GM19035 (cell line): ENCODE measurements around the gene ESPL1.

Experiments used
- ATAC-seq: cut with Tn5 transposase; IDR thresholded peaks from one replicate; pipeline ENCODE4 v1.9.1; 2021; ENCODE audit not compliant: unreplicated experiment

ESPL1 gene

DNA sequence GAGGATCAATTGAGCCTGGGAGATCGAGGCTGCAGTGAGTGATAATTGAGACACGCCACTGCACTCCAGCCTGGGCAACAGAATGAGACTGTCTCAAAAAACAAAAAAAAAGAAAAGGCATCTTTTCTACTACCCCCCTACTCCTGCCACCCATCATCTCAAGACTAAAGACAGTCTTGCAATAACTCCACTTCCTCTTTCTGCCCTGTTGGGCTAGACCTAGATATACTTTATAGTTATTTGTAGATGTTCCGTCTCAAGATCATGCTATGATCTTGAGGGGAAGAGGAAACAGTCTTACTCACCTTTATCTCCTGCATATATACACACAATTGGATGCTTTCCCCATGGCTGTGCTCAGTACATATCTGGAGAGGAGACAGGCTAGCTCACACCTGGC, 12.1 kb upstream of the ESPL1 start:
- ATAC-seq = no peak

- ATAC-seq = no peak
These were observed 9.3 kb upstream of the ESPL1 start for GRCh38 chr12:53258541-53259539.

GRCh38 chr12:53259891-53260290, 8.2 kb upstream of the ESPL1 start:
- no peak for ATAC-seq

DNA sequence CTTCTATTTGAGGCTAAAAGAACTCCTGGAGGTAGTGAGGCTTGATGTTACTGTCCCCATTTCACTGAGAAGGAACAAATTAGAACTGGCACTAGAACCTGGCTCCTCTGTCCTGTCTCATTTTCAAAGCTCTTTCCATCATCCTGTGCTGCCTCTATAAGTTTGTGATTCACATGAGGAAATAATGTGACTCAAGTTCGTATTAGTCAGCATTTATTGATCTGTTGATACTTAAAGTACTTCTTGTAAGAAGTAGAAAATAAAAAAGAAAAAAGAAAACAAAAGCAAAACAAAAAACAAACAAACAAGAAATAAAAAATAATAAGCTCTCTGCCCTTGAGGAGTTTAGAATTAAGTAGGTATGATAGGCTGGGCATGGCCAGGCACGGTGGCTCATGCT, 2.3 kb upstream of the ESPL1 start:
- no peak for ATAC-seq

DNA sequence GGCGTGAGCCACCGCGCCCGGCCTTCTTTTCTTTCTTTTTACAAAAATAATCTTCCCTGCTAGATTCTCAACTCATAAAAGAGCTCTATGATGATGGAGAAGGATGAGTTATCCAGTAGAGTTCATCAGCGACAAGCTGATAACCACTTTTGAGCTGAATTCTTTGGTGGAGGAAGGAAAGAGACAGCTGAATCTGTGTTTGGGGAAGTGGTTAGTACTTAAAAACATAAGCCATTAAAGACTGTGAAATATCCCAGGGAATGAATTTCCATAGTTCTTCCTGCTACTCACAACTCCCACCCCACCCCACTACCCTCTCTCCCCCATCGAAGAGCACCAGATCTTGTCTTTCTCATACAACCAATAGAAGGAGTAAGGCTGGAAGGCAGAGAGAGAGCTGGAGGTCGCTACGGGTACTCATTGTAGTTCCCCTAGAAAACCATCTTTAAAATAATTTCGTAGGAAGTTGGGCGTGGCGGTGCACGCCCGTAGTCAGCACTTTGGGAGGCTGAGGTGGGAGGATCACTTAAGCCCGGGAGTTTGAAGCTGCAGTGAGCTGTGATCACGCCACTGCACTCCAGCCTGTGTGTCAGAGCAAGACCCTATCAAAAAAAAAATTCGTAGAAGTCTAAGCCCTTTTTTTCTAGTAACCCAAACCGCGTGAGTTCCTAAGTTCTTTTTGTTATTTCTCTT, 647 bp upstream of the ESPL1 start:
- peak; percentile 11 for ATAC-seq

DNA sequence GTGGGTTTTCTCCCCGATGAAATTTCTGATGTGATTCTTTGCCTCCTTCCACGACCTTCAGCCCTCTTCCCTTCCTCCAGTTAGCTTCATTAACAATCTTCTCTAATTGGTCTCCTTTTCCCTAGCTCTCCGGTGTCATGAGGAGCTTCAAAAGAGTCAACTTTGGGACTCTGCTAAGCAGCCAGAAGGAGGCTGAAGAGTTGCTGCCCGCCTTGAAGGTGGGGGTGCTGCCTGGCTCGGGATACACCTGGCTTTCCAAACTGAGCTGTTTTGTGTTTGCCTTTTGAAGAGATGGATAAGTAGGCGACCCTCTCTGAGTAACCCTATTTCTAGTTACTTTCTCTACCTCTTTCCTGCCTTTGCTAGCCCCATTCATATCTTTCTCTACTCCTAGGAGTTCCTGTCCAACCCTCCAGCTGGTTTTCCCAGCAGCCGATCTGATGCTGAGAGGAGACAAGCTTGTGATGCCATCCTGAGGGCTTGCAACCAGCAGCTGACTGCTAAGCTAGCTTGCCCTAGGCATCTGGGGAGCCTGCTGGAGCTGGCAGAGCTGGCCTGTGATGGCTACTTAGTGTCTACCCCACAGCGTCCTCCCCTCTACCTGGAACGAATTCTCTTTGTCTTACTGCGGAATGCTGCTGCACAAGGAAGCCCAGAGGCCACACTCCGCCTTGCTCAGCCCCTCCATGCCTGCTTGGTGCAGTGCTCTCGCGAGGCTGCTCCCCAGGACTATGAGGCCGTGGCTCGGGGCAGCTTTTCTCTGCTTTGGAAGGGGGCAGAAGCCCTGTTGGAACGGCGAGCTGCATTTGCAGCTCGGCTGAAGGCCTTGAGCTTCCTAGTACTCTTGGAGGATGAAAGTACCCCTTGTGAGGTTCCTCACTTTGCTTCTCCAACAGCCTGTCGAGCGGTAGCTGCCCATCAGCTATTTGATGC, 797 bp downstream of the ESPL1 start:
- peak; percentile 6 for ATAC-seq

- ATAC-seq = no peak
These were observed 6.3 kb downstream of the ESPL1 start for GRCh38 chr12:53274445-53274844.

- no peak for ATAC-seq
These were observed 8.4 kb downstream of the ESPL1 start for GRCh38 chr12:53276511-53276910.

GRCh38 chr12:53277981-53278380, 9.9 kb downstream of the ESPL1 start:
- ATAC-seq = no peak

GRCh38 chr12:53279283-53279869, 11.3 kb downstream of the ESPL1 start:
- no peak for ATAC-seq

DNA sequence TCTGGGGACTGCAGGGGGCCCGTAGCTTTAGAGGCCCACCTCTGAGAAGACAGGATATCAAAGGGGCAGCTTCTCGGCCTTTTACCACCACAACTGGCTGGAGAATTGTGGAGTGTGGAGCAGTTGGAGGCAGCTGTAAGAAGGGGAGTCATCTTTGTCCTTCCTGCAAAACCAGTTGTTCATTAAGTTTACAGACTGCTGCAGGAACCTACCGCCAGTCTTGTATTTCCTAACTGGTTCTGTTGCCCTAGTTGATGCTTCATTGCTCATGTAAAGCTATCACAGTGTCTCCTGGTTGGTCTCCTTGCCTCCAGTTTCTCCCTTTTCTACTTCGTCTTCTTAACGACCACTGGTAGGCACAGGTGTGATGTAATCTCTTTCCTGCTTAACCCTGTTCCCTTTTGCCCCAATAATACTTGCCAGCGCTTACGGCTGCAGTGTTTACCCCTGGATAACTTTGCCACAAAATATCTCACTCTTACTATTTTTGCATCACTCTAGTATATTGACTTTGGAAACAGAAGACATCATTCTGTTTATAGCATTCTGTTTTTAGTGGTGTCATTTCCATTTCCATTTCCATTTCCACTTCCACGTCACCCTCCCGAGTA, 11.9 kb downstream of the ESPL1 start:
- no peak for ATAC-seq

DNA sequence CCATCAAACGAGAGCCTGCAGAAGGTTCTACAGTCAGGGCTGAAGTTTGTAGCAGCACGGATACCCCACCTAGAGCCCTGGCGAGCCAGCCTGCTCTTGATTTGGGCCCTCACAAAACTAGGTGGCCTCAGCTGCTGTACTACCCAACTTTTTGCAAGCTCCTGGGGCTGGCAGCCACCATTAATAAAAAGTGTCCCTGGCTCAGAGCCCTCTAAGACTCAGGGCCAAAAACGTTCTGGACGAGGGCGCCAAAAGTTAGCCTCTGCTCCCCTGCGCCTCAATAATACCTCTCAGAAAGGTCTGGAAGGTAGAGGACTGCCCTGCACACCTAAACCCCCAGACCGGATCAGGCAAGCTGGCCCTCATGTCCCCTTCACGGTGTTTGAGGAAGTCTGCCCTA, 18.3 kb downstream of the ESPL1 start:
- ATAC-seq = no peak

GRCh38 chr12:53287741-53288216, 19.7 kb downstream of the ESPL1 start:
- ATAC-seq = no peak

DNA sequence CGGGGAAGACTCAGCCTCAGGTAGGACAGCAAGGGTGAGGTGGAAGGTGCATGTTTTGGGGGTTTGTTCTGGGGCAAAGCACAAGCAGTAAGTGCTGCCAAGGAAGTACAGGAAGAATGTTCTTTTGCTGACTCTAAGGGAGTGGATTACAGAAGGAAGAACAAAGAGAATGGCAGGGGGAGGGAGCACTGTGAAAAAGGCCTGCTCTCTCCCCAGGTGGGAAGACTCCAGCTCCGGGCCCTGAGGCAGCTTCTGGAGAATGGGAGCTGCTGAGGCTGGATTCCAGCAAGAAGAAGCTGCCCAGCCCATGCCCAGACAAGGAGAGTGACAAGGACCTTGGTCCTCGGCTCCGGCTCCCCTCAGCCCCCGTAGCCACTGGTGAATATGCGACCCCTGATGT, 20.2 kb downstream of the ESPL1 start:
- ATAC-seq = no peak

DNA sequence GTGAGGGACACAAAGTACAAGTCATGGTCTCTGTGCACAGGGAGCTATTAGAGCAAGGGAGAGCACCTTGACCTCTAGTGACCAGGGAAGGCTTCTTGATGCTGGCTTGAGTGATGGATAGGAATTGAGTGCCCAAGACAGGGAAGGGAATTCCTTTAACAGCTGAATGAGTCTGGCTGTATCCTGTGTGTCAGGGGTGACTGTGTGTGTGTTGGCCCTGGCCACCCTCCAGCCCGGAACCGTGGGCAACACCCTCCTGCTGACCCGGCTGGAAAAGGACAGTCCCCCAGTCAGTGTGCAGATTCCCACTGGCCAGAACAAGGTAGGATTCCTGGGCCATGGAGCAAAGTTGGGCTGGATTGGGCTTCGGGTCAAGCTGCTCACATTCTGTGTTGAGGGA, 21.8 kb downstream of the ESPL1 start:
- no peak for ATAC-seq

GRCh38 chr12:53290661-53291060, 22.6 kb downstream of the ESPL1 start:
- no peak for ATAC-seq

- ATAC-seq = no peak
These were observed 24.3 kb downstream of the ESPL1 start for GRCh38 chr12:53292426-53292825.

GRCh38 chr12:53295070-53295890, 27.2 kb downstream of the ESPL1 start, which contains the start of gene PFDN5:
Gene PFDN5 (plus strand): TSS chr12:53295542. CDS start chr12:53295568, 26 bp downstream.
- peak; percentile 82 for ATAC-seq

- ATAC-seq = no peak
These were observed 27.8 kb downstream of the ESPL1 start for GRCh38 chr12:53295891-53296219.
